HL-60 (cell line): ENCODE results near the gene GMPPA.
A peak's percentile ranks its signal among the peaks of the same experiment; 100 is the strongest.

ENCODE experiments used
- DNase-seq, 2 experiments: peaks; one replicate each; pipeline ENCODE4 v3.0.0-alpha.2; 2010 to 2020; ENCODE audit warnings: low read depth in 1 of 2, low spot score in 1 of 2
- H3K27ac ChIP-seq: fragments of 250-450 bp; sonication (Bioruptor Pico); replicated peaks from 2 replicates; pipeline ENCODE4 v1.5.1; 2020; ENCODE audit warnings: mild to moderate bottlenecking, moderate library complexity
- H3K27me3 ChIP-seq: fragments of 250-450 bp; sonication (Bioruptor Pico); 2 replicates; pipeline ENCODE4 v1.5.1; 2021; ENCODE audit warnings: mild to moderate bottlenecking, moderate library complexity; ENCODE audit not compliant: insufficient read depth, poor library complexity, severe bottlenecking
- H3K4me3 ChIP-seq: replicated peaks from 2 replicates; pipeline ENCODE4 v1.5.1; 2011; ENCODE audit warnings: mild to moderate bottlenecking, control low read depth, low read length; ENCODE audit not compliant: insufficient read depth
- GABPA ChIP-seq: IDR thresholded peaks from 2 replicates; pipeline ENCODE4 v1.6.1; 2012; ENCODE audit warnings: low read depth
- POLR2AphosphoS5 ChIP-seq: IDR thresholded peaks from 2 replicates; pipeline ENCODE4 v1.6.1; 2012; ENCODE audit warnings: low read depth
- SPI1 ChIP-seq: IDR thresholded peaks from 2 replicates; pipeline ENCODE4 v1.6.1; 2012; ENCODE audit warnings: low read depth, mild to moderate bottlenecking, borderline replicate concordance
- TF ChIP-seq, protein P1 (sequence below): IDR thresholded peaks from 2 replicates; pipeline ENCODE4 v1.6.1; 2012; ENCODE audit warnings: low read depth; ENCODE audit not compliant: insufficient replicate concordance
- TF ChIP-seq, protein P2 (sequence below): IDR thresholded peaks from one replicate; pipeline ENCODE4 v1.5.1; 2011; ENCODE audit warnings: low read length, control low read depth, inconsistent platforms; ENCODE audit not compliant: insufficient read depth

The GMPPA gene

DNA sequence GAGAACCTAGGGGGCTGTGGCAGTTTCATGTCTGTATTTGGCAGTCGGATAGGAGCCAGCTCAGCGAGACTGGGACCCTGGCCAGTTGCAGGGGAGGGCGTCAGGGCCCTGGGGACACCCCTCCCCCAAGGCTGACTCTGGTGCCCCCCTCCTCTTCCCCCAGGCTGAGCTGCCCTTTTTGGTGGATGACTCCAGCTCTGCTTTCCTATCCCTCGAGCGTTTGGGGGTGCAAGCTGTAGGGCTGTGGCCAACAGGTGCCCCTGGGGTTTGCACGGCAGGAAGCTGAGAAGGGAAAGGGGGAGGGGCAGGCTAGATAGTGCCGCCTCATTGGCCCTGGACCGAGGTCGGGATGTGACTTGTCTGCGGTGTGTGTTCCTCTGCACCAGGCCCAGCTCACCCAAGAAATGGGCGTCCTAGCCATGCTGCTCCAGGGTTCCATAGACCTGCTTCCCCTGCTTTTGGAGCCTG is 37.6 kb upstream of the GMPPA start:
- DNase-seq: peak; percentile 33 to 77
- Histone ChIP-seq H3K4me3 (no peak overlapping the region), H3K27ac (peak overlapping the region; percentile 68), H3K27me3 (no peaks in the 10 kb centered on the region)
- TF ChIP-seq, protein P1, sequence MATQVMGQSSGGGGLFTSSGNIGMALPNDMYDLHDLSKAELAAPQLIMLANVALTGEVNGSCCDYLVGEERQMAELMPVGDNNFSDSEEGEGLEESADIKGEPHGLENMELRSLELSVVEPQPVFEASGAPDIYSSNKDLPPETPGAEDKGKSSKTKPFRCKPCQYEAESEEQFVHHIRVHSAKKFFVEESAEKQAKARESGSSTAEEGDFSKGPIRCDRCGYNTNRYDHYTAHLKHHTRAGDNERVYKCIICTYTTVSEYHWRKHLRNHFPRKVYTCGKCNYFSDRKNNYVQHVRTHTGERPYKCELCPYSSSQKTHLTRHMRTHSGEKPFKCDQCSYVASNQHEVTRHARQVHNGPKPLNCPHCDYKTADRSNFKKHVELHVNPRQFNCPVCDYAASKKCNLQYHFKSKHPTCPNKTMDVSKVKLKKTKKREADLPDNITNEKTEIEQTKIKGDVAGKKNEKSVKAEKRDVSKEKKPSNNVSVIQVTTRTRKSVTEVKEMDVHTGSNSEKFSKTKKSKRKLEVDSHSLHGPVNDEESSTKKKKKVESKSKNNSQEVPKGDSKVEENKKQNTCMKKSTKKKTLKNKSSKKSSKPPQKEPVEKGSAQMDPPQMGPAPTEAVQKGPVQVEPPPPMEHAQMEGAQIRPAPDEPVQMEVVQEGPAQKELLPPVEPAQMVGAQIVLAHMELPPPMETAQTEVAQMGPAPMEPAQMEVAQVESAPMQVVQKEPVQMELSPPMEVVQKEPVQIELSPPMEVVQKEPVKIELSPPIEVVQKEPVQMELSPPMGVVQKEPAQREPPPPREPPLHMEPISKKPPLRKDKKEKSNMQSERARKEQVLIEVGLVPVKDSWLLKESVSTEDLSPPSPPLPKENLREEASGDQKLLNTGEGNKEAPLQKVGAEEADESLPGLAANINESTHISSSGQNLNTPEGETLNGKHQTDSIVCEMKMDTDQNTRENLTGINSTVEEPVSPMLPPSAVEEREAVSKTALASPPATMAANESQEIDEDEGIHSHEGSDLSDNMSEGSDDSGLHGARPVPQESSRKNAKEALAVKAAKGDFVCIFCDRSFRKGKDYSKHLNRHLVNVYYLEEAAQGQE: no peak
- TF ChIP-seq GABPA (no peak), POLR2AphosphoS5 (no peak), SPI1 (no peak)
- TF ChIP-seq, protein P2, sequence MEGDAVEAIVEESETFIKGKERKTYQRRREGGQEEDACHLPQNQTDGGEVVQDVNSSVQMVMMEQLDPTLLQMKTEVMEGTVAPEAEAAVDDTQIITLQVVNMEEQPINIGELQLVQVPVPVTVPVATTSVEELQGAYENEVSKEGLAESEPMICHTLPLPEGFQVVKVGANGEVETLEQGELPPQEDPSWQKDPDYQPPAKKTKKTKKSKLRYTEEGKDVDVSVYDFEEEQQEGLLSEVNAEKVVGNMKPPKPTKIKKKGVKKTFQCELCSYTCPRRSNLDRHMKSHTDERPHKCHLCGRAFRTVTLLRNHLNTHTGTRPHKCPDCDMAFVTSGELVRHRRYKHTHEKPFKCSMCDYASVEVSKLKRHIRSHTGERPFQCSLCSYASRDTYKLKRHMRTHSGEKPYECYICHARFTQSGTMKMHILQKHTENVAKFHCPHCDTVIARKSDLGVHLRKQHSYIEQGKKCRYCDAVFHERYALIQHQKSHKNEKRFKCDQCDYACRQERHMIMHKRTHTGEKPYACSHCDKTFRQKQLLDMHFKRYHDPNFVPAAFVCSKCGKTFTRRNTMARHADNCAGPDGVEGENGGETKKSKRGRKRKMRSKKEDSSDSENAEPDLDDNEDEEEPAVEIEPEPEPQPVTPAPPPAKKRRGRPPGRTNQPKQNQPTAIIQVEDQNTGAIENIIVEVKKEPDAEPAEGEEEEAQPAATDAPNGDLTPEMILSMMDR: no peak

DNA sequence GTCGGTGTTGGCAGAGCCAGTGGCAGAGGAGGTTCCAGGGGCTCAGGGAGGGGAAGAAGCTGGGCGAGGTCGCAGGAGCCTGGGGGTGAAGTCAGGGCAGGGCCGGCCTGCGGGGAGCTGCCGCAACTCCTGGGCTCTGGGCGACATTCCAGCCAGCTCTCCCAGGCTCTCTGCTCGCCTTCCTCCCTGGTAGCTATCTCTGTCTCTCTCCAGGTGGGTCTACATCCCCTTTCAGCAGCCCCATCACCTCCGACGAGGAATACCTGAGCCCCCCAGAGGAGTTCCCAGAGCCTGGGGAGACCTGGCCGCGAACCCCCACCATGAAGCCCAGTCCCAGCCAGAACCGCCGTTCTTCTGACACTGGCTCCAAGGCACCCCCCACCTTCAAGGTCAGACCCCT is 37.0 kb upstream of the GMPPA start:
- DNase-seq: no peak
- TF ChIP-seq POLR2AphosphoS5 (no peak), GABPA (no peak)
- TF ChIP-seq, protein P1: no peak

DNA sequence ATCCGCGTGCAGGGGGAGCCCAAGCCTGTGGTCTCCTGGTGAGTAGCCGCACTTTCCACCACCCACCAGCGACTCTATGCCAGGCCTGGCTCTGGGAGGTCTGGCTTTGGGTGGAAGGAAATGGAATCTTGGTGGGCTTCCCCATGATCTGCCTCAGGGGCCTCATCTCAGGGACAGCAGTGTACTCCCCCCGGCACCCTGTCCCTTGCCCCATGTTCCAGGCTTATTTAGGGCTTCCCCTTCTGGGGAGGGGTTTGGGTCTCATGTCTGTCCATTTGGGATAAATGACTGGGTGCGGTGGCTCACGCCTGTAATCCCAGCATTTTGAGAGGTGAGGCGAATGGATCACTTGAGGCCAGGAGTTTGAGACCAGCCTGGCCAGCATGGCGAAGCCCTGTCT is 36.3 kb upstream of the GMPPA start:
- Histone ChIP-seq H3K27me3 (no peaks in the 10 kb centered on the region), H3K27ac (no peak overlapping the region), H3K4me3 (no peak overlapping the region)
- TF ChIP-seq GABPA (no peak), SPI1 (no peak)
- TF ChIP-seq, protein P2: no peak
- no peak for DNase-seq

More for the DNA sequence above, 37.0 kb upstream of the GMPPA start:
- no peak overlapping the region for H3K4me3 ChIP-seq
- no peaks in the 10 kb centered on the region for H3K27me3 ChIP-seq
- H3K27ac ChIP-seq: peak overlapping the region; percentile 68

DNA sequence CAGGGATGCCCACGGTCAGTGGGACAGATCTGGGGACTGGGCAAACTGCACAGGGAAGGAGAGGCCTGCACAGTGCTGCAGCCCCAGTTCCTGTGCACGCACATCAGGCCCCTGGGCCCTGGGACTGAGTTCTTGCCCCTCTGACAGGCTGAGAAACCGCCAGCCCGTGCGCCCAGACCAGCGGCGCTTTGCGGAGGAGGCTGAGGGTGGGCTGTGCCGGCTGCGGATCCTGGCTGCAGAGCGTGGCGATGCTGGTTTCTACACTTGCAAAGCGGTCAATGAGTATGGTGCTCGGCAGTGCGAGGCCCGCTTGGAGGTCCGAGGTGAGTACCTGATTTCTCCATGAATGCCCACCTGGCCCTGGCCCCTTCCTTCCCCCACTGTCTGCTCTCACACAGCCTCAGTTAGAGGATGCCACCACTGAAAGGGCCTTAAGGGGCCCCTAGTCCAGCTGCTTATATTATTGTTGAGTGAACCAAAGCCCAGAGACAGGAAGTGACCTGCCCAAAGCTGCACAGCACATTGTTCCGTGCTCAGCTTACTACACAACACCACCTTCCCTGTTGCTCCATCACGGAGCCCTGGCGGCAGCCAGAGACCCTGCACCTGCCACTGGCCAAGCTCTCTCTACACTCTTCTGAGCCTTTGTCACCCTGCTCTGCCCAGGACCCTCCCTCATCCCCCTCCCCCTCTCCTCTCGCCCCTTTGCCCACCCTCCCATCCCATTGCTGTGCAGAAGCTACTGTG is 34.2 kb upstream of the GMPPA start:
- H3K27me3 ChIP-seq: no peaks in the 10 kb centered on the region
- TF ChIP-seq, protein P2: no peak
- no peak for TF ChIP-seq POLR2AphosphoS5
- TF ChIP-seq GABPA: no peak
- no peak for TF ChIP-seq SPI1
- TF ChIP-seq, protein P1: no peak
- H3K27ac ChIP-seq: no peak overlapping the region
- no peak overlapping the region for H3K4me3 ChIP-seq
- no peak for DNase-seq
